Stimulated activated CD4-positive, alpha-beta T cell treated with anti-CD3 and anti-CD28 coated beads, Interleukin-15, amount 100 ng/mL, for 1 hour (primary cell): ENCODE data around the gene RSRC2.
"Not testable (repeated sequence)": the region's sequence is repeated elsewhere in the genome, so short reads cannot be mapped to it uniquely, and the experiment has no call there.

ENCODE experiments used
- DNase-seq, 2 donors: peaks; one replicate each; pipeline ENCODE4 v3.0.0-alpha.2; 2020; ENCODE audit warnings: low read depth in 1 of 2, low spot score in 1 of 2

Gene RSRC2

GRCh38 chr12:122526683-122527477 is at the start of gene RSRC2, which contains the start of gene KNTC1:
RSRC2 (minus strand) TSS chr12:122526936; CDS start chr12:122526853, 83 bp downstream.
KNTC1 (plus strand) TSS chr12:122527249; CDS start chr12:122530064, 2,815 bp downstream.
- peak; percentile 82 to 93 for DNase-seq

- no peak for DNase-seq
These were observed 45.1 kb upstream of the RSRC2 start for GRCh38 chr12:122571821-122572220.

- not testable (repeated sequence) for DNase-seq
These were observed 43.3 kb upstream of the RSRC2 start for GRCh38 chr12:122570006-122570405.

GRCh38 chr12:122569288-122569687 is 42.6 kb upstream of the RSRC2 start:
- DNase-seq = no peak

- not testable (repeated sequence) for DNase-seq
These were observed 40.1 kb upstream of the RSRC2 start for GRCh38 chr12:122566816-122567215.

GRCh38 chr12:122563361-122563760 is 36.6 kb upstream of the RSRC2 start:
- no peak for DNase-seq

GRCh38 chr12:122560138-122560537 is 33.4 kb upstream of the RSRC2 start:
- DNase-seq = no peak

GRCh38 chr12:122558745-122559641 is 32.3 kb upstream of the RSRC2 start:
- no peak for DNase-seq

GRCh38 chr12:122547330-122547729 is 20.6 kb upstream of the RSRC2 start:
- no peak for DNase-seq

GRCh38 chr12:122545855-122546254 is 19.1 kb upstream of the RSRC2 start:
- DNase-seq = no peak

GRCh38 chr12:122544537-122544936 is 17.8 kb upstream of the RSRC2 start:
- no peak for DNase-seq

- no peak for DNase-seq
These were observed 11.8 kb upstream of the RSRC2 start for GRCh38 chr12:122538496-122538895.

GRCh38 chr12:122537021-122537420 is 10.3 kb upstream of the RSRC2 start:
- no peak for DNase-seq

- no peak for DNase-seq
These were observed 7.1 kb upstream of the RSRC2 start for GRCh38 chr12:122533856-122534255.

- no peak for DNase-seq
These were observed 2.3 kb upstream of the RSRC2 start for GRCh38 chr12:122528992-122529391.

GRCh38 chr12:122528582-122528981 is 1.8 kb upstream of the RSRC2 start:
- DNase-seq = no peak

- DNase-seq = peak in 1 of 2 donors; percentile 10
These were observed 775 bp upstream of the RSRC2 start for GRCh38 chr12:122527478-122527944.

- no peak for DNase-seq
These were observed 2.7 kb downstream of the RSRC2 start for GRCh38 chr12:122523846-122524718.

GRCh38 chr12:122523280-122523679 is 3.5 kb downstream of the RSRC2 start:
- no peak for DNase-seq

- DNase-seq = no peak
These were observed 6.1 kb downstream of the RSRC2 start for GRCh38 chr12:122520676-122521075.

- DNase-seq = no peak
These were observed 7.3 kb downstream of the RSRC2 start for GRCh38 chr12:122519418-122519817.
